ENCODE data around the gene MBD3L2B.

The MBD3L2B gene

DNA sequence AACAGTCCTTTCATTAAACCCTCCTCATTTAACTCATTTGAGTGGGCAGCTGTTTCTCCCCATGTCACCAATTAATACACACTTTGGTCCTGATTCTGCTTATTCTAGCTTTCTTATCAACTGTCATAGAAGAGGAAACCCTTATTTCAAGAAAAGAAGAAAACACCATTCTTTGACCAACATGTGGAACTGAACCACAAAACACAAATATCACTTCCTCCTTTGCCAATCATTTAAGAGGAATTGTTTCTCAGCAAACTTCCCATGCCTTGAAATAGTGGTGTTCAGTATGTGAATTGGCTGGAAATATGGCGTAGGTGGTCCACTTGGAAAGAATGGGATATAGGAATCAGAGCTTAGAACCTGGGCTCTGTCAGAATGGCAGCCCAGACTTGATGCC, 20.4 kb downstream of the MBD3L2B start:
- in situ Hi-C loops (cut with MboI; ENCODE audit: low pct_unique_long_range_greater_than_20kb, low sequenced_read_pairs, unreplicated experiment): no loop called here
- no peak for DNase-seq (ENCODE audit: low spot score)
- TF ChIP-seq, protein P1, sequence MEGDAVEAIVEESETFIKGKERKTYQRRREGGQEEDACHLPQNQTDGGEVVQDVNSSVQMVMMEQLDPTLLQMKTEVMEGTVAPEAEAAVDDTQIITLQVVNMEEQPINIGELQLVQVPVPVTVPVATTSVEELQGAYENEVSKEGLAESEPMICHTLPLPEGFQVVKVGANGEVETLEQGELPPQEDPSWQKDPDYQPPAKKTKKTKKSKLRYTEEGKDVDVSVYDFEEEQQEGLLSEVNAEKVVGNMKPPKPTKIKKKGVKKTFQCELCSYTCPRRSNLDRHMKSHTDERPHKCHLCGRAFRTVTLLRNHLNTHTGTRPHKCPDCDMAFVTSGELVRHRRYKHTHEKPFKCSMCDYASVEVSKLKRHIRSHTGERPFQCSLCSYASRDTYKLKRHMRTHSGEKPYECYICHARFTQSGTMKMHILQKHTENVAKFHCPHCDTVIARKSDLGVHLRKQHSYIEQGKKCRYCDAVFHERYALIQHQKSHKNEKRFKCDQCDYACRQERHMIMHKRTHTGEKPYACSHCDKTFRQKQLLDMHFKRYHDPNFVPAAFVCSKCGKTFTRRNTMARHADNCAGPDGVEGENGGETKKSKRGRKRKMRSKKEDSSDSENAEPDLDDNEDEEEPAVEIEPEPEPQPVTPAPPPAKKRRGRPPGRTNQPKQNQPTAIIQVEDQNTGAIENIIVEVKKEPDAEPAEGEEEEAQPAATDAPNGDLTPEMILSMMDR (IDR thresholded peaks at IDR 0.05; ENCODE audit: extremely low read depth, insufficient read depth, missing control alignments): no peak

DNA sequence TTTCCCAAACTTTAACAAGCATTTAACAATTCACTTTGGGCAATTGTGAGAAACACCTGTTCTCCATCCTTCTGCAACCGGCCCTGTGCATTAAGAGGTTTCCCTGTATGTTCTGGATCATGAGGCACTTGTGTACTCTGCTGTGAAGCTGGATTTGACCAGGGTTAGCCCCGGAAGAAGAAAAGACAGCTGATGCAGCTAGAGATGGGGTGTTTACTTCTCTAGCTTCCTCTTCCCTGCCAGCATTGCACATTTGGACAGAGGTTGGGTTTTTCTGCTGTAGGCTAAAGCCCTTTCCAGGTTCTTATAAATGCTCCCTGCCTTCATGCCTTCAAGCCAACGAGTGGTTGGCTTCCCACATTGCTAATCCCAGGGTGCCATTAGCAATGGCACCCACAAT, 20.9 kb downstream of the MBD3L2B start:
- TF ChIP-seq, protein P1 (IDR thresholded peaks at IDR 0.05; ENCODE audit: extremely low read depth, insufficient read depth, missing control alignments): no peak
- in situ Hi-C loops (cut with MboI; ENCODE audit: low pct_unique_long_range_greater_than_20kb, low sequenced_read_pairs, unreplicated experiment): no loop called here
- DNase-seq (ENCODE audit: low spot score): no peak

DNA sequence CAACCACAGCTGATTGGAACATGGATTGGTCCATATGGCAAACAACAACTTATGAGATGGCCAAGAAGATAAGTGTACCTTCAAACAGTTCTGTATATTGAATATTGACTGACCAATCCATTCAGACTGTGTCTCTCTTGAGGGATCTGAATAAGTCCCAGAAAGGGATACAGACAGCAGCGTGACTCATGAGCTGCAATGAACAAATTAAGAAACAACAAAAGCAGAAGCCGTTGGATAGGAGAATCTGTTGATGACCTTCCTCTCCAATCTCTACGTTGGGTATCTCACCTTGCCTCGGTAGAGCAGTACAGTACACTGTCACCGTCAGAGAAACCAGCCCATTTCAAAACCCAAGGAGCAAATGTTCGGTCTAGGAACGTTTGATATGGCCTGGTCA, 21.3 kb downstream of the MBD3L2B start:
- in situ Hi-C loops (cut with MboI; ENCODE audit: low pct_unique_long_range_greater_than_20kb, low sequenced_read_pairs, unreplicated experiment): no loop called here
- DNase-seq (ENCODE audit: low spot score): no peak
- TF ChIP-seq, protein P1 (IDR thresholded peaks at IDR 0.05; ENCODE audit: extremely low read depth, insufficient read depth, missing control alignments): no peak

DNA sequence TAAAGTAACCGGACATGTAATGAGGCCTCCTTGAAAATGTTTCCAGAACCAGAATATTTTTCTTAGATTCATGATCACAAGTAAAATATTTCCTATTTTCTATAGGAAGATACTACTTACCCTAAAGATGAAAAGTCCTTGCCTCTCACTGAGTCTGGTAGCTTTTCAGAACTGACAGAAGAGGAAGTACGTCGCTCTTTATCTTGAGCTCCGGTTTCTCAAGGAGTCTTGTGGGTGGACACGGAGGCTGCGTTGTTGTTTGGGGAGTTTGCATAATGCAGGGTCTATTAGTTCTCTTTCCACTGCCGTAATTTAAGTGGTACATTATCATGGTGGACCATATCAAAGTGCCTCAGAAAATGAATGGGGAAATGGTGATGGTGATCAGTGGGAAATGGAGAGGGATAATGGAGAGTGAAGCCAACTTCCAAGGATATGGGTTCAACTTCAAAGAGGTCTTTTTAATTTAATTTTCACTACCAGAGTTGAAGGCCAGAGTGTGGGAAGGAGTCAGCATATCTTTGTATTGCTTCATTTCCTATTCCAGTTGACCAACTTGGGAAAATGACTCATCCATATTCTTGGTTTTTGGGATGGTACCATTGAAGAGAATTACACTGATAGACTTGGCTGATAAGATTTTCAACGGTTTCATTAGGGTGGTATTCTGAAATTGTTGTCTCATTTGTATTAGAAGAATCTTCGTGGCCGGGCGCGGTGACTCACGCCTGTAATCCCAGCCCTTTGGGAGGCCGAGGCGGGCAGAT, 23.4 kb downstream of the MBD3L2B start:
- in situ Hi-C loops (cut with MboI; ENCODE audit: low pct_unique_long_range_greater_than_20kb, low sequenced_read_pairs, unreplicated experiment): no loop called here
- TF ChIP-seq, protein P1 (IDR thresholded peaks at IDR 0.05; ENCODE audit: extremely low read depth, insufficient read depth, missing control alignments): no peak
- DNase-seq (ENCODE audit: low spot score): peak; percentile 27

DNA sequence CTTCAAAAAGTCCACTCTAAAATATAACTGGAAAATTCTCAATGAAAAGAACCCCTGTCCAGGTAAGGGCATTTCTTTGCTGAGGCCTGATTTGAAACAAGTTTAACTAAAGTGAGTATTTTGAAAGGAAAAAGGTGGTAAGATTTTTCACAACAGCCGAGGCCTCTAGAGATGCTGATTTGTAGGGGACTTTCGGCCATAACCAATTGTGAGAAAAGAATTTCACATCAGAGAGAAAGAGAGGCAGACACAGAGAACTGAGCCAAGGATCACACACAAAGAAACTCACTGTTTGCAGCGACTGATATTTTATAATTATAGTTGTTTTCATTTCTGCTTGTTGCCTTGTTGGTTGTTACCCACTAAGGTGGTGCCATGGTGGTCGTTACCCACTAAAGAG, 24.4 kb downstream of the MBD3L2B start:
- in situ Hi-C loops (cut with MboI; ENCODE audit: low pct_unique_long_range_greater_than_20kb, low sequenced_read_pairs, unreplicated experiment): no loop called here
- DNase-seq (ENCODE audit: low spot score): no peak

DNA sequence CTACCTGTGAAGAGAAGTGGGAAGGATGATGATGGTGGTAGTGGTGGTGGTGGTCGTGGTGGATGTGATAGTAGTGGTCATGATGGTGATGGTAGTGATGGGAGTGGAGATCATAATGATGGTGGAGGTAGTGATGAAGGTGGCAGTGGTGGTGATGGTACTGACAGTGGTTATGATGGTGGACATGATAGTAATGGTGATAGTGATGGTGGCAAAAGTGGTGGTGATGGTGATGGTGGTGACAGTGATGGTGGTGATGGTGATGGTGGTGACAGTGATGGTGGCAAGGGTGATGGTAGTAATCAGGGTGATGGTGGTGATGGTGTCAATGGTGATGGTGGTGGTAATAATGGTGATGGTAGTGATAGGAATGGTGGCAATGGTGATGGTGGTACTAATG, 26.2 kb downstream of the MBD3L2B start:
- DNase-seq (ENCODE audit: low spot score): no peak
- TF ChIP-seq, protein P1 (IDR thresholded peaks at IDR 0.05; ENCODE audit: extremely low read depth, insufficient read depth, missing control alignments): no peak
- in situ Hi-C loops (cut with MboI; ENCODE audit: low pct_unique_long_range_greater_than_20kb, low sequenced_read_pairs, unreplicated experiment): no loop called here

More for the DNA sequence above, 24.4 kb downstream of the MBD3L2B start:
- TF ChIP-seq, protein P1 (IDR thresholded peaks at IDR 0.05; ENCODE audit: extremely low read depth, insufficient read depth, missing control alignments): no peak
